HG03045 (cell line): Measurements from ENCODE around the gene ADARB2.
"Not testable (repeated sequence)": the region's sequence is repeated elsewhere in the genome, so short reads cannot be mapped to it uniquely, and the experiment has no call there.

Experiments
- ATAC-seq: cut with Tn5 transposase; IDR thresholded peaks from one replicate; pipeline ENCODE4 v1.9.1; 2021; ENCODE audit warnings: mild to moderate bottlenecking, moderate library complexity; ENCODE audit not compliant: unreplicated experiment

The ADARB2 gene

GRCh38 chr10:1617376-1618317 lies 119.7 kb downstream of the ADARB2 start:
- ATAC-seq, result not testable (repeated sequence)

GRCh38 chr10:1616701-1617100 lies 120.6 kb downstream of the ADARB2 start:
- not testable (repeated sequence) for ATAC-seq

GRCh38 chr10:1615186-1615954 lies 122.0 kb downstream of the ADARB2 start:
- no peak for ATAC-seq

GRCh38 chr10:1613511-1613910 lies 123.8 kb downstream of the ADARB2 start:
- ATAC-seq, result no peak

GRCh38 chr10:1612908-1613307 lies 124.4 kb downstream of the ADARB2 start:
- no peak for ATAC-seq

GRCh38 chr10:1611936-1612550 lies 125.3 kb downstream of the ADARB2 start:
- no peak for ATAC-seq

GRCh38 chr10:1610986-1611770 lies 126.1 kb downstream of the ADARB2 start:
- no peak for ATAC-seq

GRCh38 chr10:1609648-1609970 lies 127.7 kb downstream of the ADARB2 start:
- no peak for ATAC-seq

GRCh38 chr10:1608851-1609647 lies 128.3 kb downstream of the ADARB2 start:
- no peak for ATAC-seq

GRCh38 chr10:1608408-1608807 lies 128.9 kb downstream of the ADARB2 start:
- ATAC-seq, result no peak

- ATAC-seq, result no peak
Measured at GRCh38 chr10:1607466-1607865, 129.9 kb downstream of the ADARB2 start.

GRCh38 chr10:1605999-1606940 lies 131.1 kb downstream of the ADARB2 start:
- no peak for ATAC-seq

GRCh38 chr10:1605121-1605520 lies 132.2 kb downstream of the ADARB2 start:
- no peak for ATAC-seq

- no peak for ATAC-seq
Measured at GRCh38 chr10:1604246-1604645, 133.1 kb downstream of the ADARB2 start.

- ATAC-seq, result no peak
Measured at GRCh38 chr10:1603181-1603580, 134.1 kb downstream of the ADARB2 start.

- no peak for ATAC-seq
Measured at GRCh38 chr10:1602037-1602484, 135.3 kb downstream of the ADARB2 start.

GRCh38 chr10:1601406-1601805 lies 135.9 kb downstream of the ADARB2 start:
- ATAC-seq, result no peak

- ATAC-seq, result no peak
Measured at GRCh38 chr10:1600861-1601260, 136.5 kb downstream of the ADARB2 start.
